Liver (tissue), 9 donors: Measurements from ENCODE around the gene IMMP1L. TPM values are rescaled to one million over a fixed set of nuclear protein-coding genes. Genes with fewer than 3 reads are reported as not detected.

ENCODE experiments used
- DNase-seq: peaks from one replicate; pipeline ENCODE4 v3.0.0-alpha.2; 2017; ENCODE audit warnings: low spot score
- H3K27ac ChIP-seq, 2 donors: one replicate each; pipeline ENCODE4 v1.7.0; 2013; ENCODE audit warnings: inconsistent platforms in 2 of 2, low read length in 2 of 2, control low read depth in 1 of 2, low read depth in 1 of 2, mild to moderate bottlenecking in 1 of 2
- H3K27me3 ChIP-seq, 4 donors: one replicate each; pipeline versions ENCODE4 v1.6.1 to v1.7.0; 2013; ENCODE audit warnings: low read length in 3 of 4, inconsistent platforms in 1 of 4, mild to moderate bottlenecking in 1 of 4, moderate library complexity in 1 of 4; ENCODE audit not compliant: control insufficient read depth in 4 of 4, insufficient read depth in 4 of 4
- H3K36me3 ChIP-seq, 4 donors: one replicate each; pipeline versions ENCODE4 v1.6.1 to v1.7.0; 2013; ENCODE audit warnings: low read length in 3 of 4, mild to moderate bottlenecking in 3 of 4, low read depth in 1 of 4, moderate library complexity in 1 of 4; ENCODE audit not compliant: control insufficient read depth in 4 of 4, insufficient read depth in 3 of 4
- H3K4me1 ChIP-seq, 4 donors: one replicate each; pipeline versions ENCODE4 v1.6.1 to v1.7.0; 2013; ENCODE audit warnings: low read length in 3 of 4, mild to moderate bottlenecking in 3 of 4, moderate library complexity in 1 of 4; ENCODE audit not compliant: control insufficient read depth in 4 of 4, insufficient read depth in 4 of 4
- H3K4me3 ChIP-seq, 3 donors: one replicate each; pipeline versions ENCODE4 v1.6.1 to v1.7.0; 2013; ENCODE audit warnings: low read length in 3 of 3, control low read depth in 1 of 3, low read depth in 1 of 3, mild to moderate bottlenecking in 1 of 3
- H3K9ac ChIP-seq, 2 donors: one replicate each; pipeline ENCODE4 v1.7.0; 2013; ENCODE audit warnings: low read length in 2 of 2, mild to moderate bottlenecking in 2 of 2, moderate library complexity in 2 of 2, control low read depth in 1 of 2, low read depth in 1 of 2
- H3K9me3 ChIP-seq, 4 donors: one replicate each; pipeline versions ENCODE4 v1.6.1 to v1.7.0; 2013; ENCODE audit warnings: low read length in 3 of 4; ENCODE audit not compliant: control insufficient read depth in 4 of 4
- CTCF ChIP-seq: fragments of 150-350 bp; IDR thresholded peaks from 2 replicates; pipeline ENCODE4 v1.5.1; 2017; ENCODE audit warnings: improper control_type of control experiment, low read depth, low read length; ENCODE audit not compliant: missing input control
- EGR1 ChIP-seq, 2 donors: IDR thresholded peaks; 2 replicates each; pipeline ENCODE4 v1.6.1; 2016 to 2018; ENCODE audit warnings: antibody characterized with exemption in 2 of 2, low read depth in 2 of 2
- FOXA1 ChIP-seq: IDR thresholded peaks from 2 replicates; pipeline ENCODE4 v1.6.1; 2016; ENCODE audit warnings: antibody characterized with exemption
- FOXA2 ChIP-seq: IDR thresholded peaks from 2 replicates; pipeline ENCODE4 v1.6.1; 2016; ENCODE audit warnings: antibody characterized with exemption
- GABPA ChIP-seq, 2 donors: IDR thresholded peaks in 1 of 2; conservative IDR thresholded peaks in 1 of 2; 2 replicates each; pipeline ENCODE4 v1.6.1; 2016; ENCODE audit warnings: antibody characterized with exemption in 2 of 2, mild to moderate bottlenecking in 1 of 2, moderate library complexity in 1 of 2
- HNF4A ChIP-seq, 2 donors: conservative IDR thresholded peaks; 2 replicates each; pipeline ENCODE4 v1.6.1; 2016; ENCODE audit warnings: antibody characterized with exemption in 2 of 2, mild to moderate bottlenecking in 2 of 2
- HNF4G ChIP-seq: IDR thresholded peaks from 2 replicates; pipeline ENCODE4 v1.6.1; 2016; ENCODE audit warnings: antibody characterized with exemption
- JUND ChIP-seq, 2 donors: IDR thresholded peaks; 2 replicates each; pipeline ENCODE4 v1.6.1; 2016; ENCODE audit warnings: antibody characterized with exemption in 2 of 2
- MAX ChIP-seq: IDR thresholded peaks from 2 replicates; pipeline ENCODE4 v1.6.1; 2016; ENCODE audit warnings: antibody characterized with exemption
- NR2F2 ChIP-seq: IDR thresholded peaks from 2 replicates; pipeline ENCODE4 v1.6.1; 2016; ENCODE audit warnings: antibody characterized with exemption
- RAD21 ChIP-seq, 2 donors: IDR thresholded peaks; 2 replicates each; pipeline ENCODE4 v1.6.1; 2016; ENCODE audit warnings: antibody characterized with exemption in 2 of 2, mild to moderate bottlenecking in 2 of 2
- REST ChIP-seq: IDR thresholded peaks from 2 replicates; pipeline ENCODE4 v1.6.1; 2016; ENCODE audit warnings: antibody characterized with exemption, mild to moderate bottlenecking
- SP1 ChIP-seq: IDR thresholded peaks from 2 replicates; pipeline ENCODE4 v1.6.1; 2018; ENCODE audit warnings: antibody characterized with exemption, mild to moderate bottlenecking
- TAF1 ChIP-seq: conservative IDR thresholded peaks from 2 replicates; pipeline ENCODE4 v1.6.1; 2016; ENCODE audit warnings: antibody characterized with exemption, mild to moderate bottlenecking
- YY1 ChIP-seq: IDR thresholded peaks from 2 replicates; pipeline ENCODE4 v1.6.1; 2016; ENCODE audit warnings: antibody characterized with exemption, mild to moderate bottlenecking
- ZBTB33 ChIP-seq: IDR thresholded peaks from 2 replicates; pipeline ENCODE4 v1.6.1; 2016; ENCODE audit warnings: antibody characterized with exemption
- WGBS: extraction: QIAGEN DNeasy Blood & Tissue Kit; methylation state at CpG from one replicate; pipeline ENCODE4 v1.1.7; 2013; 5-methylcytosine and 5-hydroxymethylcytosine counted together
- polyA plus RNA-seq, 2 donors: library from polyadenylated mRNA; stranded (reverse) in 1 of 2; unstranded in 1 of 2; fragments of 200-250 nt in 1 of 2; fragments of >200 nt in 1 of 2; fragmentation: Nextera tagmentation in 1 of 2; extraction: Ambion mirVana in 1 of 2; gene quantifications; one replicate each; pipeline versions ENCODE4 v1.2.1 to v1.2.3, GENCODE V29; 2013 to 2015
- total RNA-seq, 2 donors: library from RNA; depleted of rRNA; stranded (reverse); fragments of >200 nt; gene quantifications; one replicate each; pipeline ENCODE4 v1.2.3, GENCODE V29; 2014
- donor health status: healthy.
- donor health status: healthy.
- donor health status: healthy.
- donor health status: healthy.
- donor health status: healthy.

The IMMP1L gene
- total and polyA plus RNA-seq, 4 donors, result 8.2 to 28.1 (median 15.2) TPM

GRCh38 chr11:31493235-31493634, 16.2 kb downstream of the IMMP1L start:
- Histone ChIP-seq H3K36me3 (no peaks in the 10 kb centered on the region), H3K9ac (no peak overlapping the region), H3K27ac (no peak overlapping the region), H3K27me3 (no peaks in the 10 kb centered on the region), H3K4me3 (no peak overlapping the region), H3K9me3 (no peaks in the 10 kb centered on the region), H3K4me1 (peaks cover 0 to 7% (median 0%) of the 10 kb centered on the region in 4 donors)
- no peak for TF ChIP-seq SP1
- peak in 1 of 2 donors; percentile 17 for TF ChIP-seq HNF4A (conservative IDR thresholded peaks at IDR 0.05)
- 99% methylated on average over 4 of the region's 4 CpGs for WGBS
- DNase-seq, result no peak

GRCh38 chr11:31492320-31492913, 17.0 kb downstream of the IMMP1L start:
- no peak overlapping the region for H3K4me3 ChIP-seq
- H3K4me1 ChIP-seq, result peaks cover 0 to 7% (median 0%) of the 10 kb centered on the region in 4 donors
- H3K27ac ChIP-seq, result no peak overlapping the region
- no peaks in the 10 kb centered on the region for H3K36me3 ChIP-seq
- DNase-seq, result no peak
- H3K9ac ChIP-seq, result no peak overlapping the region
- WGBS, result 92% methylated on average over 2 of the region's 2 CpGs
- TF ChIP-seq NR2F2 (no peak), JUND (IDR thresholded peaks at IDR 0.05) (no peak), YY1 (no peak), MAX (no peak), REST (no peak), HNF4G (no peak), GABPA (IDR thresholded peaks at IDR 0.05 in 1 of 2, conservative IDR thresholded peaks at IDR 0.05 in 1 of 2) (no peak), HNF4A (conservative IDR thresholded peaks at IDR 0.05) (no peak), ZBTB33 (no peak), TAF1 (no peak), RAD21 (IDR thresholded peaks at IDR 0.05) (no peak), EGR1 (IDR thresholded peaks at IDR 0.05; ENCODE audit: low read depth in 2 of 2) (no peak)
- no peaks in the 10 kb centered on the region for H3K9me3 ChIP-seq
- no peaks in the 10 kb centered on the region for H3K27me3 ChIP-seq

GRCh38 chr11:31487848-31488247, 21.6 kb downstream of the IMMP1L start:
- Histone ChIP-seq H3K9ac (no peak overlapping the region), H3K9me3 (no peaks in the 10 kb centered on the region), H3K36me3 (no peaks in the 10 kb centered on the region), H3K4me1 (peaks cover 0 to 2% (median 0%) of the 10 kb centered on the region in 4 donors), H3K4me3 (no peak overlapping the region), H3K27ac (no peak overlapping the region), H3K27me3 (no peaks in the 10 kb centered on the region)
- DNase-seq, result no peak
- TF ChIP-seq HNF4G (no peak), REST (no peak), YY1 (no peak), GABPA (IDR thresholded peaks at IDR 0.05 in 1 of 2, conservative IDR thresholded peaks at IDR 0.05 in 1 of 2) (no peak), TAF1 (no peak), RAD21 (IDR thresholded peaks at IDR 0.05) (peak; percentile 77 to 84), SP1 (no peak), EGR1 (IDR thresholded peaks at IDR 0.05; ENCODE audit: low read depth in 2 of 2) (no peak), NR2F2 (no peak), FOXA1 (no peak), CTCF (peak; percentile 39), FOXA2 (no peak)
- WGBS, result 14% methylated on average over 1 of the region's 1 CpG
